ENCODE results near the gene SLC38A10.

The SLC38A10 gene

GRCh38 chr17:81263371-81264181 lies 31.5 kb downstream of the SLC38A10 start:
- Histone ChIP-seq H3K4me1 (no peaks in the 10 kb centered on the region), H3K36me3 (ENCODE audit: control insufficient read depth, insufficient read depth, low read length) (no peaks in the 10 kb centered on the region), H3K27me3 (ENCODE audit: control insufficient read depth, insufficient read depth, low read length) (no peaks in the 10 kb centered on the region), H3K27ac (no peak overlapping the region), H3K4me3 (ENCODE audit: low read depth, low read length) (no peak overlapping the region), H2AFZ (no peak overlapping the region), H3K9me3 (ENCODE audit: control insufficient read depth, low read length) (no peaks in the 10 kb centered on the region), H3K9ac (no peak overlapping the region), H3K79me2 (peaks cover 3% of the 10 kb centered on the region), H3K4me2 (ENCODE audit: low read length) (no peak overlapping the region)
- TF ChIP-seq CTCF (IDR thresholded peaks at IDR 0.05): no peak

GRCh38 chr17:81261582-81262336 lies 33.3 kb downstream of the SLC38A10 start:
- Histone ChIP-seq H3K4me3 (ENCODE audit: low read depth, low read length) (no peak overlapping the region), H3K79me2 (peaks cover 3% of the 10 kb centered on the region), H3K9ac (no peak overlapping the region), H3K9me3 (ENCODE audit: control insufficient read depth, low read length) (no peaks in the 10 kb centered on the region), H3K36me3 (ENCODE audit: control insufficient read depth, insufficient read depth, low read length) (no peaks in the 10 kb centered on the region), H3K4me1 (peaks cover under 1% of the 10 kb centered on the region), H3K27me3 (ENCODE audit: control insufficient read depth, insufficient read depth, low read length) (no peaks in the 10 kb centered on the region), H3K4me2 (ENCODE audit: low read length) (no peak overlapping the region), H3K27ac (no peak overlapping the region), H2AFZ (no peak overlapping the region)
- no peak for TF ChIP-seq CTCF (IDR thresholded peaks at IDR 0.05)

GRCh38 chr17:81261096-81261495 lies 34.0 kb downstream of the SLC38A10 start:
- Histone ChIP-seq H3K27me3 (ENCODE audit: control insufficient read depth, insufficient read depth, low read length) (no peaks in the 10 kb centered on the region), H3K36me3 (ENCODE audit: control insufficient read depth, insufficient read depth, low read length) (no peaks in the 10 kb centered on the region), H3K4me3 (ENCODE audit: low read depth, low read length) (no peak overlapping the region), H3K4me1 (peaks cover 7% of the 10 kb centered on the region), H2AFZ (no peak overlapping the region), H3K9me3 (ENCODE audit: control insufficient read depth, low read length) (no peaks in the 10 kb centered on the region), H3K79me2 (peaks cover 3% of the 10 kb centered on the region), H3K27ac (no peak overlapping the region), H3K9ac (no peak overlapping the region), H3K4me2 (ENCODE audit: low read length) (no peak overlapping the region)
- TF ChIP-seq CTCF (IDR thresholded peaks at IDR 0.05): no peak

- Histone ChIP-seq H2AFZ (no peak overlapping the region), H3K4me2 (ENCODE audit: low read length) (no peak overlapping the region), H3K27me3 (ENCODE audit: control insufficient read depth, insufficient read depth, low read length) (no peaks in the 10 kb centered on the region), H3K9me3 (ENCODE audit: control insufficient read depth, low read length) (no peaks in the 10 kb centered on the region), H3K4me1 (peaks cover 11% of the 10 kb centered on the region), H3K79me2 (peaks cover 1% of the 10 kb centered on the region), H3K36me3 (ENCODE audit: control insufficient read depth, insufficient read depth, low read length) (no peaks in the 10 kb centered on the region), H3K4me3 (ENCODE audit: low read depth, low read length) (no peak overlapping the region), H3K27ac (no peak overlapping the region), H3K9ac (no peak overlapping the region)
- no peak for TF ChIP-seq CTCF (IDR thresholded peaks at IDR 0.05)
Measured at GRCh38 chr17:81260641-81261040, 34.5 kb downstream of the SLC38A10 start.

Data from parathyroid adenoma (tissue), 2 donors.